GM12874 (cell line): ENCODE data around the gene HCK.

ENCODE experiments used
- TF ChIP-seq, protein P1 (sequence below): IDR thresholded peaks from 2 replicates; pipeline ENCODE4 v1.5.1; 2011; ENCODE audit warnings: low read depth, mild to moderate bottlenecking, control low read depth, low read length, moderate library complexity; ENCODE audit not compliant: insufficient read depth

HCK gene

GRCh38 chr20:32037929-32038328 lies 14.1 kb upstream of the HCK start:
- TF ChIP-seq, protein P1, sequence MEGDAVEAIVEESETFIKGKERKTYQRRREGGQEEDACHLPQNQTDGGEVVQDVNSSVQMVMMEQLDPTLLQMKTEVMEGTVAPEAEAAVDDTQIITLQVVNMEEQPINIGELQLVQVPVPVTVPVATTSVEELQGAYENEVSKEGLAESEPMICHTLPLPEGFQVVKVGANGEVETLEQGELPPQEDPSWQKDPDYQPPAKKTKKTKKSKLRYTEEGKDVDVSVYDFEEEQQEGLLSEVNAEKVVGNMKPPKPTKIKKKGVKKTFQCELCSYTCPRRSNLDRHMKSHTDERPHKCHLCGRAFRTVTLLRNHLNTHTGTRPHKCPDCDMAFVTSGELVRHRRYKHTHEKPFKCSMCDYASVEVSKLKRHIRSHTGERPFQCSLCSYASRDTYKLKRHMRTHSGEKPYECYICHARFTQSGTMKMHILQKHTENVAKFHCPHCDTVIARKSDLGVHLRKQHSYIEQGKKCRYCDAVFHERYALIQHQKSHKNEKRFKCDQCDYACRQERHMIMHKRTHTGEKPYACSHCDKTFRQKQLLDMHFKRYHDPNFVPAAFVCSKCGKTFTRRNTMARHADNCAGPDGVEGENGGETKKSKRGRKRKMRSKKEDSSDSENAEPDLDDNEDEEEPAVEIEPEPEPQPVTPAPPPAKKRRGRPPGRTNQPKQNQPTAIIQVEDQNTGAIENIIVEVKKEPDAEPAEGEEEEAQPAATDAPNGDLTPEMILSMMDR = no peak

DNA sequence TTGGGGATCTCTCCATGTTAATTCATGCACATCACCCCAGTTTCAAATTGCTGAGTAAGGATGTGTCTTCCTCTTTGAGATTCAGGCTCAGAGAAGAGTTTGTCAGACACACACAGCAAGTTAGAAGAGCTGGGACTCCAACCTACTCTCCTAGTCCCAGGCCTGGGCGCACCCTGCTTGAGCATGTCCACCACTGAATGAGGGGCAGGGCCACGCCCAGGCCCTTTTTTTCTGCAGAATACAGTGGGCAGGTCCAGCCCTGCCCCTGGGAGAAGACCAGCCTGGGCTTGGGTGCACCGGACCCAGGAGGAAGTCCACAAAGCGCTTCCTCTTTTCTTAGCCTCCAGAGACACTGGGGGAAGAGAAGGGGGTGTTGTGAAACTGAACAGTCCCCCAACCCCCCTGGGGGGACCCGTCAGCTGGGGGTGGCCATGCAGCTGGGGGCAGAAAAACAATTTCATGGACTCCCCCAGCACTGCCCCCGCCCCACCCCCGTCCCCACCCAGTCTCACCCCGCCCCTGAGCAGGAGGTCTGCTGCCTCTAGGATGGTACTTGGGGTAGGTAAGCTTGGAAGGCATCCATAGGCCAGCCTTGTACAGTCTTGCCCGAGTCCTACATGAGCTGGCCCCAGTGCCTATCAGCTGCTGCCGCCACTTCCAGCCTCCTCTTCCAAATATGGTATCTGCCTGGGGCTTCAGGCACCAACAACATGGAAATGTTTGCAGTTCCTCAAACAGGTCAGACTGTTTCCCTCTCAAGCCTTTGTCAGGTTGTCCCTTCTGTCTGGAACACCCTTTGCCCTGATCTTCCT lies 11.7 kb upstream of the HCK start:
- TF ChIP-seq, protein P1 = no peak

GRCh38 chr20:32045999-32046398 lies 6.0 kb upstream of the HCK start:
- TF ChIP-seq, protein P1 = no peak

DNA sequence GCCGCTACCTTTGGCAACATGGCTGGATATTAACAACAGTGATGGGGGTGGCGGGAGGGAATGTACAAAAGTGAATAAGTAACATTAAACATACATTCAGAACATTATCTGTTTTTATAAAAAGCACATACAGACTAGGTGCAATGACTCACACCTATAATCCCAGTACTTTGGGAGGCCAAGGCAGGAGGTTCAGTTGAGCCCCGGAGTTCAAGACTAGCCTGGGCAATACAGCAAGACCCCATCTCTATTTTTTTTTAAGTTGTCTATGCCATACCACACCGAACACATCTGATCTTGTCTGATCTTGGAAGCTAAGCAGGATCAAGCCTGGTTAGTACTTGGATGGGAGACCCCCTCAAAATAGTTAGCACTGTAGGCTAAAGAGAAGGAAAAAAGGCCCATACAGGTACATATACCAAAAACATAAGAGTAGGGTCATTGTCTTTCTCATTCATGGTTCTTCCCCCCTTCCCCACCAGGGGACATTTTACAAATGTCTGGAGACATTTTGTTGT lies 1.7 kb upstream of the HCK start:
- TF ChIP-seq, protein P1 = no peak

- TF ChIP-seq, protein P1 = no peak
These were observed 1.0 kb upstream of the HCK start for GRCh38 chr20:32050851-32051556.

GRCh38 chr20:32051720-32052089 lies 337 bp upstream of the HCK start:
- TF ChIP-seq, protein P1 = no peak

DNA sequence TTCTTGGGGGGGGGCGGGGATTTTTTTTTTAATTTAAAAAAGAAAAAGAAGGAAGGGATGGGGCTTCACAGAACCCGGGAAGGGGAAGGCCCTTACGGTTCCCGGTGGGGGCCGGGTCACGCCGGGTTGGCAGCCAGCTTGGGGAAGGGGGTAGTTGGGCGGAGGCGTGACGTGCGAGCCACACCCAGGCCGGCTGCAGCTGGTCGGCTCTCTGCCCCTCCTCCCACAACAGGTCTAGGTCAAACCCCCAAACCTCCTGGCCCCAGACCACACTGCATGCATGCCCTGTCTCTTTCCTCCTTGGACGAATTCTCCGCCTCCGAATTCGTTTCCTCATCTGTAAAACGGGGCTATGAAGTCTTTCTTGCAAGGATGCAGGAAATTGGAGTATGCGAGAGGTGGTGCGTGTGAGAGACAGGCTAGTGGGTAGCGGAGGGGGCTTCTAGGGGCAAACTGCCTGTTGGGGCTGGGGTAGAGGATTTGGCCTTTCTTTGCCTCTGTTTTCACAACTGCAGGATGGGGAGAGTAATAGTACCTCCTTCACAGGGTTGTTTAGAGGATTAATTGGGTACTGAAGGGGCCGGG lies 828 bp downstream of the HCK start:
- TF ChIP-seq, protein P1 = no peak
